ENCODE data around the gene SMARCA4.
"Not testable (repeated sequence)": the region's sequence is repeated elsewhere in the genome, so short reads cannot be mapped to it uniquely, and the experiment has no call there.

The SMARCA4 gene

DNA sequence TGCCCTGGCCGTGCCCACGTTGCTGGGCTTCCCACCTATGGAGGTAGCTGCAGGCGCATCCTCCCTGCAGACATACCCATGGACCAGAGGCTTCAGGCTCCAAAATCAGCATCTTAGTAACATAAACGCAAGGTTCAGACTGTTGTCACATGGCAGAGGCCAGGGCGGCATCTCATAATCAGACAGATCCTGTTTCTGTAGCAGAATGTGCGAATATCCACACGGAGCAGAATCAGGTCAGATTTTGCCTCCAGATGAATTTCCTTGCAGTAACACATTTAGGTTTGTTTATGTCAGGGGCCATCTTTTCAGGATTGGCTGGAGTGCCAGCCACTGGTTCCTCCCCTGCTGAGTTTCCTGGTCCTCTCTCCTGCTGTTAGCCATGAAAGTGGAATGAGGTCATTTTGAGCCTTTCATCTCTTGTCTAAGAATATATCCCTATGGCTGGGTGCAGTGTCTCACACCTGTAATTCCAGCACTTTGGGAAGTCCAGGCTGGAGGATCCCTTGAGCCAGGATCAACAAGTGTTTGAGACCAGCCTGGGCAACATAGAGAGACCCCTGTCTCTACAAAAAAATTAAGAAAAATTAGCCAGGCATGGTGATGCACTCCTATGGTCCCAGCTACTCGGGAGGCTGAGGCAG, 20.5 kb downstream of the SMARCA4 start:
- DNase-seq: no peak

DNA sequence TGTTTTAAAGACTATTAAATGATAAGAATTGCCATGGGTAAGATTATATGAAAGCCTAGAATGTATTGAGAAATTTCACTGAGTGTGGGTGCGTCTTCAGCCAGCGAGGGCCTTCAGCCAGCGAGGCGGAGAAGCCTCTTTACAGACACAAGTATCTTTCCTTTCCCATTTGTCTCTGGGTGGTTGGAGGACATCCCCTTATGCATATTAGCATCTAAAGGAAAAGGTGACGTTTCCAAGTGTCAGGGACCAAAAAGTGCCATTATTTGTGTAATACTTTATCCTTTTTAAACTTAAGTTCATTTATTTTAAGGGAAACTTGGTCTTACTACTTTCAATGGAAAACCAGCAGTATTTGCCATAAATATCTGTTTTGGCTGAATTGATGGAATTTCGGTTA, 22.2 kb downstream of the SMARCA4 start:
- no peak for DNase-seq

DNA sequence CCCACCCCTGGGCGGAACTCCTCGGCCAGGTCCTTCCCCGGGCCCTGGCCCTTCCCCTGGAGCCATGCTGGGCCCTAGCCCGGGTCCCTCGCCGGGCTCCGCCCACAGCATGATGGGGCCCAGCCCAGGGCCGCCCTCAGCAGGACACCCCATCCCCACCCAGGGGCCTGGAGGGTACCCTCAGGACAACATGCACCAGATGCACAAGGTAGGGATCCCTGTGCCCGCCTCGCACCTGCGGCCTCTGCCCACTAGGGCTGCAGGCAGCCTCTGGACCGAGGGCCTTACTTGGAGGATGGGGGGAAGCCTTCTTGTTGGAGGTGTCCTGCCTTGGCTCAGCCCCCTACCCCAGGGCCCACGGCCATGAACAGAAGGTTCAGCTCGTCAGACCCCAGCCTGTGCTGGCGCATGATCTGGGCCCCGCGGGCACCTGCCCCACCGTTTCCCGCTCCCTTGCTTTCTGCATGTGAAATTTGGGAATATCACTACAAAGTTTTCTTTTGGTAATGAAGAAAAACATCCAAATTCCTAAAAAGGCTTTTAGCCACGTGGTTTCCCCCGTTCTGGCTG, 23.4 kb downstream of the SMARCA4 start:
- no peak for DNase-seq

DNA sequence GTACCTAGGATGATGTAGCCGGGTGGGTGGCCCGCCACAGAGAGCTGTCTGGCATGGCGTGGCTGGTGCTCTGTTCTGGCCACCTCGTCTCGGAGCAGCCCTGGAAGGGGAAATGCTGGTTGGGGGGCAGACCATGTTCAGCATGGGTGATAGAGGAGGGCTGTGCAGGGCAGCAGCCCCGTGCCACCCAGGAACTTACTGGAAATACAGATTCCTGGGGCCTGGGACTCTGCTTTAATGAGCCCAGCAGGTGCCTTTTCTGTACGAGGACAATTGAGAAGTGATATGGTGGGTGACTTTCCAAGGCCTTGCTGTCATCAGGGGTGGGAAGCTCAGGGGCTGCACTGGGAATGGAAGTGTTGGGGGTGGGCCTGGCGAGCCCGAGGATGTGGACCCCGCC, 24.7 kb downstream of the SMARCA4 start:
- DNase-seq: no peak

DNA sequence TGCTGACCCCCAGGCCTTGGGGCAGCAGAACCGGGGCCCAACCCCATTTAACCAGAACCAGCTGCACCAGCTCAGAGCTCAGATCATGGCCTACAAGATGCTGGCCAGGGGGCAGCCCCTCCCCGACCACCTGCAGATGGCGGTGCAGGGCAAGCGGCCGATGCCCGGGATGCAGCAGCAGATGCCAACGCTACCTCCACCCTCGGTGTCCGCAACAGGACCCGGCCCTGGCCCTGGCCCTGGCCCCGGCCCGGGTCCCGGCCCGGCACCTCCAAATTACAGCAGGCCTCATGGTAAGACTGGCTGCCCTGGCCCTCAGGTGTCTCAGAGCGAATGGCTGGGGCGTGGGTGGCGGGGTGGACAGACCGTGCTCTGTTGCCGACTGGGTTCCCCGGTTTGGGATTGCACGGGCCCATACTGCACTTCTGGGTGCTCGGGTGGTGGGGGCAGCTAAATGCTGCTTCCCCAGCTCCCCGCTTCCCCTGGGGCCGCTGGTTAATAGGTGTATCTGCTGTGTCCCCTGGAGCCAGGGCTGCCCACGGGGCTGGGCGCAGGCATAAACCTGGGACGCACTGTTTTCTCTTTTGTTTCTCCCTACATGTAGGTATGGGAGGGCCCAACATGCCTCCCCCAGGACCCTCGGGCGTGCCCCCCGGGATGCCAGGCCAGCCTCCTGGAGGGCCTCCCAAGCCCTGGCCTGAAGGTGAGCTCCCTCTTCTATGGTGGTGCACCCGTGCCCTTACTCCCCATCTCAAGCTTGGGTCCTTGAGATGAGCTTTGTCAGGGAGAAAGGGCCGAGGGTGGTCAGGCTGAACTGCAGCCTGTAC, 25.7 kb downstream of the SMARCA4 start:
- DNase-seq: no peak

DNA sequence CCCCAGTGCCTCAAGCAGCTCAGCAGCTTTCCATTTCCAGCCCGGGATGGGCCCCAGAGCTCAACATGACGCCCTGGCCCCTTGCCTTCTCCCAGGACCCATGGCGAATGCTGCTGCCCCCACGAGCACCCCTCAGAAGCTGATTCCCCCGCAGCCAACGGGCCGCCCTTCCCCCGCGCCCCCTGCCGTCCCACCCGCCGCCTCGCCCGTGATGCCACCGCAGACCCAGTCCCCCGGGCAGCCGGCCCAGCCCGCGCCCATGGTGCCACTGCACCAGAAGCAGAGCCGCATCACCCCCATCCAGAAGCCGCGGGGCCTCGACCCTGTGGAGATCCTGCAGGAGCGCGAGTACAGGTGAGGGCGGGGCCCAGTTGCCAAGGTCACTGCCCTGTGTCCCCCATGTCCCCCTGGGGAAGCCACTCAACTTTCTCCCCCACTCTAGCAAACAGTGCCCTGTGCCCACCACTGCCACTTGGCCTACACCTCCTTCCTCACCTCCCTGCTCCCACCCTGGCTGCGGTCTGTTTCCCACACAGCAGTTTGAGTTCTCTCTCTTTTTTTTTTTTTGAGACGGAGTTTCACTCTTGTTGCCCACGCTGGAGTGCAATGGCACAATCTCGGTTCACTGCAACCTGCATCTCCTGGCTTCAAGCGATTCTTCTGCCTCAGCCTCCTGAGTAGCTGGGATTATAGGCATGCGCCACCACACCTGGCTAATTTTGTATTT, 26.9 kb downstream of the SMARCA4 start:
- no peak for DNase-seq

DNA sequence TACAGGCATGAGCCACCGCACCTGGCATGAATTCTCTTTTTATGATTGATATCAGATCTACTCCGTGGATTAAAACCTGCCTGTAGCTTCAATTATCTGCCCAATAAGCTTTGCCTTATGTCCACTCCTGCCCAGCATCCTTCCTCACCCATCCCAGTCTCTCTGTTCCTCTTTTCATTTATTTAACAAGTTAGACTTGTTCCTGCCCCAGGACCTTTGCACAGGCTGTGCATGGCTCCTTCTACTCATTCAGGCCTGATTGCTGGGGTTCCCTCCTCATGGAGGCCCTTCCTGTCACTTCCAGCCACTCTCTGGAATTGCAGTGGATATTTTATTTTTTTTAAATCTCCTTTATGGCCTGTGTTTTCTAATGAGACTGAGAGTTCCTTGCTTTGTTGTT, 27.6 kb downstream of the SMARCA4 start:
- DNase-seq: no peak

DNA sequence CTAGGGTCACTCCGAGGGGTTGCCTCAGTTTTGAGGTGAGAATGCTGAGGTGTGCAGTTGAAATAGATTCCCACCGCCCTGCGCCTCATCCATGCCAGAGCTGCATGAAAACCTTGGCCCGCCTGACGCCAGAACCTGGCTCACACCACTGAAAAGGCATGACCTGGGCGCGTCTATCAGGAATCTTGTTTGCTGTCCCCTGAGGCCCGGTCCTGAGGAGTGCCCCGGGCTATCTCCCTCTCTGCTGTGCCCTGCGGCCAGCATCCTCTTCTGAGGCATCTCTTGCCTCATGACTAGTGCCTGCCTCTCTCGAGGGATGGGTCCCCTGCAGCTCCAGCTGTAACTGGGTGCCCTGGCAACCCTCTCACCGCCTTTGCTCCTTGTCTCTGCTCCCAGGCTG, 28.1 kb downstream of the SMARCA4 start:
- DNase-seq: no peak

DNA sequence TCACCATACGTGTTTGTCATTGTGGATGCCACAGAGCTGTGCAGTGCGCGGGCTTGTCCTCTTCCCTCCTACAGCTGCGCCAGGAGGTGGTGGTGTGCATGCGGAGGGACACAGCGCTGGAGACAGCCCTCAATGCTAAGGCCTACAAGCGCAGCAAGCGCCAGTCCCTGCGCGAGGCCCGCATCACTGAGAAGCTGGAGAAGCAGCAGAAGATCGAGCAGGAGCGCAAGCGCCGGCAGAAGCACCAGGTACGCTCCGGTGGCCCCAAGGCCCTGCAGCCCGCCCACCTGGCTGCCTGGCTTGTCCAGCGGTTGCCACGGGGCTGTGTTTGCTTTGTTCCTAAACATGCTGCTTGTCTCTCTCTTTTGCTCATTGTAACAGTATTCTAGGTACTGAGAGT, 30.2 kb downstream of the SMARCA4 start:
- DNase-seq: no peak

DNA sequence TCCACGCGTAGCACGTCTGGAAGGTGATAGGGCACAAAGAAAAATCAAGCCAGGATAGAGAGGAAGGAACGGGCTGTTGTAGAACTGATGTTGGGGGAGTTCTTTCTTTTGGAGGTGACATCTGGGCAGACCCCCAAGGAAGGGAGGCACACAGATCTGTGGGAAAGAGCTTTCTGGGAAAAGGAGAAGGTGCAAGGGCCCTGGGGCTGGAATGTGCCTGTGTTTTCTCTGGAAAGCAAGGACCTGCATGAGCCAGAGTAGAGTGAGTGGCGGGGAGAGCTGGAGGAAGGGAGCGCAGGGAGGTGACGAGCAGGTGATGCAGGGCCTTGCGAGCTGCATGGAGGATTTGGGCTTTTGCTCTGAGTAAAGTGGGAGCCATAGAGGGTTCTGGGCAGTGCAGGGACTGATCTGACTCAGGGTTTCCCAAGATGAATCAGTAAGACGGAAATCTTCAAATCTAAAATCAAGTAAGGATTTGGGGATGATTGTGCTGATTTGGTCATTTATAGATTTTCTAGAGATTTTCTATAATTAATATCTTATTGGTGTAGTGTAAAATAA, 30.8 kb downstream of the SMARCA4 start:
- DNase-seq: no peak

DNA sequence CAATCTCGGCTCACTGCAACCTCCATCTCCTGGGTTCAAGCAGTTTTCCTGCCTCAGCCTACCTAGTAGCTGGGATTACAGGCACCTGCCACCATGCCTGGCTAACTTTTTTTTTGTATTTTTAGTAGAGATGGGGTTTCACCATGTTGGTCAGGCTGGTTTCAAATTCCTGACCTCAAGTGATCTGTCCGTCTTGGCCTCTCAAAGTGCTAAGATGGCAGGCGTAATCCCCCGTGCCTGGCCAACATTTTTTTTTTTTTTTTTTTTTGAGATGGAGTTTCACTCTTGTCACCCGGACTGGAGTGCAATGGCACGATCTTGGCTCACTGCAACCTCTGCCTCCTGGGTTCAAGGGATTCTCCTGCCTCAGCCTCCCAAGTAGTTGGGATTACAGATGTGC, 31.3 kb downstream of the SMARCA4 start:
- not testable (repeated sequence) for DNase-seq

DNA sequence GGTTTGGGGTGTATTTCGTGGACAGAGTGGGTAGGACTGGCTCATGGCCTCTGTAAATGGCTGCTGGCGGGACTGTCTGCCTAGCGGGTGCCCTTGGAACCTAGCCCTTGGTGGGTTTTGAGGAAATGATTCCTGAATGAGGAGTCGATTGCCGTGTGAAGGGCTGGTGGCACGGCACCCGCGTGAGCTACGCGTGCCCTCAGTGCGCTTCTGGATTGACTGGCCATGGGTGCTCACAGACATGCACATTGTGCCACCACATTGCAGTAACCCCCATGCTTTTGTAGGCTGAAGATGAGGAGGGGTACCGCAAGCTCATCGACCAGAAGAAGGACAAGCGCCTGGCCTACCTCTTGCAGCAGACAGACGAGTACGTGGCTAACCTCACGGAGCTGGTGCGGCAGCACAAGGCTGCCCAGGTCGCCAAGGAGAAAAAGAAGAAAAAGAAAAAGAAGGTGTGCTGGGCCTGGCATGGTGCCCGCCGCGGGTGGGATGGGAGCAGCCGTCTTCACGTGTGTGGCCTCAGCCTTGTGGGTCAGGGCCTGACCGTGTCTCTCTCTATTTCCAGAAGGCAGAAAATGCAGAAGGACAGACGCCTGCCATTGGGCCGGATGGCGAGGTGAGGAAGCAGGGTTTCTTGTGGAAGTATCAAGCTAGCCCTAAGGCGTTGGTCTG, 35.2 kb downstream of the SMARCA4 start:
- no peak for DNase-seq

DNA sequence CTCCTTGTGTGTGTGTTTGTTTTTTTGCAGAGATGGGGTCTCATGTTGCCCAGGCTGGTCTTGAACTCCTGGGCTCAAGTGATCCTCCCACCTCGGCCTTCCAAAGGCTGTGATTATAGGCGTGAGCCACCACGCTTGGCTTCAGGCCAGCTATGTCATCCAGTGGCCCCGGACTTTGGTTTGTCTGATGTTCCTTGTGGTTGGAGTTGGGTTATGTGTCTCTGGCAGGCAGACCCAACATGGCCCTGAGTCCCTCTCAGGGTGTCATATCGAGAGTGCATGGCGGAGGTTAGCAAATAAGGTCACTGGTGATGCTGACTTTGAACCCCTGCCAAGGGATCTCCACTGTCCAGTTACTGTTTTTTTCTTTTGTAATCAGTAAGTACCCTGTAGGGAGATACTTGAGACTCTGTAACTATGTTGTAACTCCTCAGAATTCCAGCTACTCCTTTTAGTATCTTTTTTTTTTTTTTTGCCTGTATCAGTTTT, 37.3 kb downstream of the SMARCA4 start:
- DNase-seq: no peak

DNA sequence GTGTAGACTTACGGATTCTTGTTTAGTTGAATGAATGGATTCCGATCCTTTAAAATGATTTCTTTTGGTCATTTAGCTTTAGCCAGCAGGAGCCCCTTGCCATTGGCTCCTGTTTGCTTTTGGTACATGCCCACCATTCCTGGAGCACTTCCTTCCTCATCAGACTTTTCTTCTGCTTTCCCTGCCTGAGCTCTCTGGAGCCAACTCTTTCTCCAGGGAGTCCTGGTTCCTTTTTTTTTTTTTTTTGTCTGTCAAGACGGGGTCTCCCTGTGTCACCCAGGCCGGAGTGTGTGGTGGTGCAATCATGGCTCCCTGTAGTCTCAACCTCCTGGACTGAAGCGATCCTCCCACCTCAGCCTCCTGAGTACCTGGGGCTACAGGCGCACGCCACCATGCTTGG, 37.8 kb downstream of the SMARCA4 start:
- DNase-seq: no peak

DNA sequence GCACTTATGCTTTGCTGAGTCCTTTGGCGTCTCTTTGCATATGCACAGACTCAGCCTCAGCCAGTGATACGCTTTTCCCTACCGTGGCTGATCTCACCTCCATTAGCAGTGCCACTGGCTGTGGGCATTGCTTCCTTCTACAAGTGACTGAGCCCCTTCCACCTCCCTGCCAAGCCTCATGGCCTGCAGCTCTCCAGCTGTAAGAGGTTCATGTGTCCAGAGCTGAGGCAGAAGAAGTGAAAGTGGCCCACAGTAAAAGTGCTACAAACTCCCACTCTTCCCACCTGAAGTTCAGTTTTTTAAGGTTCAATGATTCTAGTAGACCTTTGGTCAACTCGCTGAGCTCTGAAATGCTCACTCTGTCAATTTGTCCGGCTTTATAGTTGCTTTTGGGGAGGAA, 44.7 kb downstream of the SMARCA4 start:
- DNase-seq: no peak

DNA sequence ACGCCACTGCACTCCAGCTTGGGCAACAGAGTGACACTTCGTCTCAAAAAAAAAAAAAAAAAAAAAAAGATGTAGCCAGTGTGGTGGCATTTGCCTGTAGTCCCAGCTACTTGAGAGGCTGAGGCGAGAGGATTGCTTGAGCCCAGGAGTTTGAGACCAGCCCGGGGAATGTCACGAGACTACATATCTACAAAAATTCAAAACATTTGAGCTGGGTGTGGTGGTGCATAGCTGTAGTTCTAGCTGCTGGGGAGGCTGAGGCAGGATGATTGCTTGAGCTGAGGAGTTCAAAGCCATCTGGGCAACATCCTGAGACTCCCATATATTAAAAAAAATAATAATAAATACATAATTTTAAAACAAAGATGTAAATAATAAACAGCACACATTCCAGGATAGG, 46.6 kb downstream of the SMARCA4 start:
- DNase-seq: no peak

DNA sequence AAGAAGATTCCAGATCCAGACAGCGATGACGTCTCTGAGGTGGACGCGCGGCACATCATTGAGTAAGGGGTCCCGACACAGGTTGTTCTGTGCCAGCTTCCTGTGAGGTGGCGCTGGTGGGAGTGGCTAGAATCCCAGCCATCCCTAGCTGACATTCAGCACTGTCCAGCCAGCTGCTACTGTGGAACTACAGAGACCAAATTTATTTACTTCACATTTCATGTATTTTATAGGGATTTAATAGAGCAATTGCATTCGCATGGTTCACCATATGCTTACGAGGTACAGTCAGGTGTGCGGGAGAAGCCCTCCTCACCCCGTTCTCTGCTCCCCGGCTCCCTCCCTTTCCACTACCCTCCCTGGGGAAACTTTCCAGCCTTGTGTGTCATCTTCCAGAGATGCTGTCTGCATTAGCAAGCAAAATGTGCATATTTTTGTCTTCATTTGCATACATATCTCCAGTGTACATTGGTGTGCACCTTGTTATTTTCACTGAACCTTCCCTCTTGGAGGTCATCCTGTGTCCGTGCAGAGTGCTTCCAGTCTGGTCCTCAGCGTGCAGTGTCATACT, 47.2 kb downstream of the SMARCA4 start:
- no peak for DNase-seq

DNA sequence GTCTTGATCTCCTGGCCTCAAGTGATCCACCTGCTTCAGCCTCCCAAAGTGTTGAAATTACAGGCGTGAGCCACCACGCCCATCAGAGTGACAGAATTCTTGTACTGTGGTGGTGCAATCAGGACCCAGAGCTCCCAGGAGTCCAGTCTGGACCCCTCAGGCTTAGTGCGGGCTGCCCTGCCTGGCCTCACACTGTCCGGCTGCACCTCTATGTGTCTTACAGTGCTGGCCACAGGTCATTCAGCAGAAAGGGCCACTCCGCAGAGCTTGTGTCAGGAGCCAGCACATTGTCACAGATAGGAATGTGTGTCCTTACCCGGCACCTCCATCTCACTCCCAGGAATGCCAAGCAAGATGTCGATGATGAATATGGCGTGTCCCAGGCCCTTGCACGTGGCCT, 49.2 kb downstream of the SMARCA4 start:
- DNase-seq: no peak

DNA sequence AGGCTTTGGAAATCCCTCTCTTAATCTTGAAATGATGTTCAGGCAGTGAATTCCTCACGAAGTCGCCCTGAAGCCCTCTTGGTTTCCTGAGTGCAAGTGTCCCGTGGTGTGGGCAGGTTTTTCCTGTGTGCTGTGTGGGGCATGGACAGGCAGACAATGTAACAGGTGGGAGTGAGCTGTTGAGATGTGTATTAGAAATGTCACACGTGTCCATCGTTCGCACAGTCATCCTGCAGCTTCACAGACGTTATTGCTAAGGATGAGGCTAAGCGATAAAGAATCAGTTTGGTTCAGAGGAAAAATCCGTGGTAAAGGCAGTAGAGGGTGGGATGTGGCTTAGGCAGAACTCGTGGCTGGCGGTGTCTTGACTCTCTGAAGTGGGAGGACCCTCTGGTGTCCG, 51.7 kb downstream of the SMARCA4 start:
- no peak for DNase-seq

DNA sequence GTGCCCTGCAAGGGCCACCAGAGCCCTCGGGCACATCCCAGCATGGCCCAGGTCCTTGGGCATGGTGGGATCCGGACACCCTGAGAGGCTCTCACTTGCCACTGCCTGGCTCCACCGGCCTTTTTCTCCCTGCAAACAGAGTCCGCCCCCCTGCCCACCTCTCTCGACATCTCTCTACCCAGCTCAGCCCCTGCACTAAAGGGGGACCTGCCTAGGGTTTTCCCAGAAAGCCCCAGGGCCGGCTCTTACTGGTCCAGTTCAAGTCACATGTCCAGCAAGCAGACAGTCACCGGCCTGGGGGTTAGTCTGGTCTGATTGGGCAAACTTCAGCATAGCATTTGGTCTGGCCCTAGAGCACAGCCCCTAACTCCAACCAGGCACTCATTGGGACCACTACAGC, 52.9 kb downstream of the SMARCA4 start:
- DNase-seq: no peak

DNA sequence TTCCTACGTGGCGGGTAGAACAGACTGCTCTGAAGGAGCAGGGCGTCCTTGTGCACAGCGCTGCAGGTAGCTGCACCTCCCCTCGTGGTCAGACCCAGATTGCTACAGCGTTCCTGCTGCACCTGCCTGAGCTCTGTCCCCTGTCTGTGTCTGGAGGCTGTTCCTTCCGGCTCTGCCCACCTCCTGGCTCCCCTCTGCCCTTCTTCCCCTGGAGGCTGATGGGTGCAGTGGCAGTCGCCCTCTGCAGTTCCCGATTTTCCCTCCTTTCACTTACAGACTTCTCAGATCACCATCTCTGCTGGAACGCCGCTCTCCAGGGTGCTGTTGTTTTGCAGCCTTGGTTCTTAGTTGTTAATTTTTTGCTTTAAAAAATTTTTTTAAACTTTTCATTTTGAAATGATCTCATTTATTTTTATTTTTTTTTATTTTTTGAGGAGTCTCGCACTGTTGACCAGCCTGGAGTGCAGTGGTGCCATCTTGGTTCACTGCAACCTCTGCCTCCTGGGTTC, 53.6 kb downstream of the SMARCA4 start:
- DNase-seq: no peak

DNA sequence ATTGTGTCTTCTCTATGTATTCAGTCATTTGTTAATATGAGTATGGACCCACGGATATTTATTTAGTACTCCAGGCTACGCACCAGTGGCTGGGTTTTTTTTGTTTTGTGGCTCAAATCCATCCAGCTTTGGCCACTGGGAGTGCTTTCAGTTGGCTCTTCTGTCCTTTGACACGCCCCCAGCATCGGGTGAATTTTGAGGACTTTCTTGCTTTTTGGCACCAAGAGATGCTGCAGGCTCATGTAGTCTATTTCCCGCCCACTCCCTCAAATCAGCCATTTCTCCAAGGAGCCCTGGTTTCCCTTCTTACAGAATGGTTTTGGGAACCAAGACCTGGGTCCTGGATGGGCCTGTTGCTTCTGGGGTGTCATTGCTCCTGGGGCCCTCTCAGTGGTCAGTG, 55.8 kb downstream of the SMARCA4 start:
- no peak for DNase-seq

All from CD4-positive, alpha-beta T cell treated with Interleukin-4 for 1 hour (primary cell).